HCT116 (cell line): Measurements from ENCODE around the gene APC2. TPM values are rescaled to one million over a fixed set of nuclear protein-coding genes. Genes with fewer than 3 reads are reported as not detected.

Experiments used
- ATAC-seq: fragments of 200-7000 bp; cut with Tn5 transposase; 2 replicates; pipeline ENCODE4 v1.9.1; 2020; ENCODE audit warnings: mild to moderate bottlenecking, moderate library complexity
- BruUV-seq: library from RNA; stranded (reverse); fragments of 400-500 nt; replicated peaks from 2 replicates; lab custom pipeline; 2021; lab: Mats Ljungman, UMichigan
- CTCF ChIA-PET: fragments of 300-600 bp; sonication (Branson Sonifier 250); formaldehyde crosslinking; loops from one replicate; lab custom pipeline; 2021; ENCODE audit warnings: antibody characterized with exemption; lab: Charles Lee
- POLR2A ChIA-PET: fragments of 300-600, 350-600 bp; sonication (Branson Sonifier 250); formaldehyde crosslinking; loops from one replicate; lab custom pipeline; 2021; ENCODE audit warnings: antibody characterized with exemption; lab: Charles Lee
- RAD21 ChIA-PET, 2 experiments: fragments of 300-600 bp; sonication (Branson Sonifier 250); formaldehyde crosslinking; loops; one replicate each; lab custom pipeline; 2023; ENCODE audit warnings: low total read pairs in 2 of 2; ENCODE audit not compliant: uncharacterized antibody in 2 of 2, unreplicated experiment in 2 of 2, low non-redundant PET in 1 of 2; lab: Charles Lee
- DNase-seq: peaks from one replicate; pipeline ENCODE4 v3.0.0-alpha.2; 2010; ENCODE audit warnings: low read depth, low spot score
- H2AFZ ChIP-seq: fragments of 200-600 bp; shearing (Covaris generic), sonication (generic); 2 replicates; pipeline ENCODE4 v1.6.1; 2017; ENCODE audit warnings: low read depth, mixed run types, mixed read lengths, antibody characterized with exemption, low read length; ENCODE audit not compliant: poor library complexity, severe bottlenecking
- H3K27ac ChIP-seq: 2 replicates; pipeline ENCODE4 v1.5.1; 2012; ENCODE audit warnings: low read depth, low read length
- H3K27me3 ChIP-seq: fragments of 200-600 bp; sonication (generic); 2 replicates; pipeline ENCODE4 v1.6.1; 2016; ENCODE audit warnings: mixed run types, low read length, mixed read lengths; ENCODE audit not compliant: insufficient read depth
- H3K36me3 ChIP-seq, 2 experiments: fragments of 200-500 bp in 1 of 2; fragments of 200-600 bp in 1 of 2; sonication (Bioruptor generic) in 1 of 2; sonication (generic) in 1 of 2; 2 replicates each; pipeline versions ENCODE4 v1.5.1 to v1.6.1; 2014 to 2016; ENCODE audit warnings: low read length in 2 of 2, inconsistent platforms in 1 of 2, mixed read lengths in 1 of 2, mixed run types in 1 of 2; ENCODE audit not compliant: insufficient read depth in 2 of 2, control insufficient read depth in 1 of 2
- H3K4me1 ChIP-seq, 2 experiments: fragments of 200-600 bp in 1 of 2; sonication (generic) in 1 of 2; 2 replicates each; pipeline versions ENCODE4 v1.5.1 to v1.6.1; 2012 to 2017; ENCODE audit warnings: low read length in 2 of 2, inconsistent platforms in 1 of 2, mild to moderate bottlenecking in 1 of 2, mixed read lengths in 1 of 2, mixed run types in 1 of 2, moderate library complexity in 1 of 2; ENCODE audit not compliant: insufficient read depth in 2 of 2, control insufficient read depth in 1 of 2
- H3K4me2 ChIP-seq: fragments of 200-600 bp; sonication (generic); 2 replicates; pipeline ENCODE4 v1.6.1; 2017; ENCODE audit warnings: mixed run types, low read length, mixed read lengths
- H3K4me3 ChIP-seq, 2 experiments: fragments of 200-600 bp in 1 of 2; sonication (generic) in 1 of 2; replicated peaks in 1 of 2; 2 replicates each; pipeline ENCODE4 v1.5.1; 2011 to 2016; ENCODE audit warnings: low read length in 2 of 2, control low read depth in 1 of 2, low read depth in 1 of 2, mild to moderate bottlenecking in 1 of 2, mixed read lengths in 1 of 2, mixed run types in 1 of 2
- H3K79me2 ChIP-seq: fragments of 200-600 bp; sonication (generic); 2 replicates; pipeline ENCODE4 v1.6.1; 2017; ENCODE audit warnings: mild to moderate bottlenecking, mixed run types, low read length, moderate library complexity, mixed read lengths; ENCODE audit not compliant: insufficient read depth
- H3K9ac ChIP-seq: fragments of 200-600 bp; sonication (generic); 2 replicates; pipeline ENCODE4 v1.6.1; 2016; ENCODE audit warnings: low read length, mixed read lengths
- H3K9me2 ChIP-seq: fragments of 200-600 bp; sonication (generic), shearing (Covaris generic); 2 replicates; pipeline ENCODE4 v1.6.1; 2017; ENCODE audit warnings: mixed run types, mild to moderate bottlenecking, moderate library complexity; ENCODE audit not compliant: insufficient read depth
- H3K9me3 ChIP-seq, 2 experiments: fragments of 200-500 bp in 1 of 2; fragments of 200-600 bp in 1 of 2; sonication (Bioruptor generic) in 1 of 2; sonication (generic) in 1 of 2; 2 replicates each; pipeline ENCODE4 v1.6.1; 2014 to 2017; ENCODE audit warnings: low read length in 2 of 2, mixed read lengths in 2 of 2, inconsistent platforms in 1 of 2, low read depth in 1 of 2, mild to moderate bottlenecking in 1 of 2, mixed run types in 1 of 2, moderate library complexity in 1 of 2; ENCODE audit not compliant: control insufficient read depth in 1 of 2, insufficient read depth in 1 of 2
- H4K20me1 ChIP-seq: fragments of 200-600 bp; sonication (generic), shearing (Covaris generic); 2 replicates; pipeline ENCODE4 v1.6.1; 2017; ENCODE audit warnings: mixed run types, mild to moderate bottlenecking, moderate library complexity; ENCODE audit not compliant: insufficient read depth
- CBX3 ChIP-seq: IDR thresholded peaks from 2 replicates; pipeline ENCODE4 v1.6.1; 2012; ENCODE audit warnings: low read depth
- ELF1 ChIP-seq: IDR thresholded peaks from 2 replicates; pipeline ENCODE4 v1.6.1; 2012; ENCODE audit warnings: low read depth, borderline replicate concordance
- EZH2 ChIP-seq: fragments of 200-600 bp; sonication (generic); IDR thresholded peaks from 2 replicates; pipeline ENCODE4 v1.6.1; 2017; ENCODE audit warnings: antibody characterized with exemption, mixed run types
- JUND ChIP-seq: IDR thresholded peaks from 2 replicates; pipeline ENCODE4 v1.6.1; 2012
- MAX ChIP-seq: IDR thresholded peaks from 2 replicates; pipeline ENCODE4 v1.6.1; 2012
- POLR2A ChIP-seq: IDR thresholded peaks from 2 replicates; pipeline ENCODE4 v1.7.0; 2011; ENCODE audit warnings: borderline replicate concordance; ENCODE audit not compliant: insufficient read depth, insufficient read length; ENCODE audit errors: extremely low read depth
- POLR2AphosphoS5 ChIP-seq: IDR thresholded peaks from 2 replicates; pipeline ENCODE4 v1.6.1; 2011; ENCODE audit warnings: mild to moderate bottlenecking, low read depth, low read length, moderate library complexity
- SIN3A ChIP-seq: IDR thresholded peaks from 2 replicates; pipeline ENCODE4 v1.6.1; 2012; ENCODE audit warnings: low read depth
- YY1 ChIP-seq: IDR thresholded peaks from 2 replicates; pipeline ENCODE4 v1.6.1; 2011; ENCODE audit warnings: low read length, low read depth, moderate library complexity, mild to moderate bottlenecking; ENCODE audit not compliant: insufficient replicate concordance; ENCODE audit errors: extremely low read depth
- ZBTB33 ChIP-seq: IDR thresholded peaks from 2 replicates; pipeline ENCODE4 v1.6.1; 2011; ENCODE audit warnings: mild to moderate bottlenecking, low read length, moderate library complexity; ENCODE audit not compliant: insufficient replicate concordance; ENCODE audit errors: extremely low read depth
- intact Hi-C: fragments of 100-400 bp; cut with micrococcal nuclease; formaldehyde crosslinking; loops from 2 replicates; pipeline ENCODE4 v1.10.0; 2022
- total RNA-seq: library from RNA; stranded (reverse); gene quantifications from one replicate; pipeline ENCODE4 v1.2.1, GENCODE V29; 2021; ENCODE audit not compliant: unreplicated experiment

Gene APC2
- total RNA-seq, 1 experiment from 2014 or later: 1.6 TPM

GRCh38 chr19:1421218-1421957, 28.5 kb upstream of the APC2 start:
- Histone ChIP-seq H3K4me3 (no peak overlapping the region), H3K9me3 (no peaks in the 10 kb centered on the region), H3K9me2 (no peaks in the 10 kb centered on the region), H3K79me2 (peaks cover 95% of the 10 kb centered on the region), H3K4me1 (peaks cover 0 to under 1% of the 10 kb centered on the region in 2 experiments; a peak in 1 of 4 replicates)
- intact Hi-C loops: no loop called here
- no TSS peak for BruUV-seq
- no peak for DNase-seq
- no peak for TF ChIP-seq JUND
- TF ChIP-seq, all 23 proteins: peak for 0
- H3K27me3 ChIP-seq: no peaks in the 10 kb centered on the region
- ATAC-seq: no peak
- RAD21 ChIA-PET: no interaction called here
- no peak overlapping the region for H3K9ac ChIP-seq
- no peak overlapping the region for H3K27ac ChIP-seq
- H3K4me2 ChIP-seq: no peak overlapping the region
- no peak overlapping the region for H2AFZ ChIP-seq
- POLR2A ChIA-PET: no interaction called here
- H3K36me3 ChIP-seq: peaks cover 48 to 82% of the 10 kb centered on the region in 2 experiments
- H4K20me1 ChIP-seq: no peaks in the 10 kb centered on the region; the same call in 1 of the 2 replicates
- CTCF ChIA-PET: no interaction called here

- no peak for DNase-seq
- H3K36me3 ChIP-seq: peaks cover 52 to 79% of the 10 kb centered on the region in 2 experiments
- no peak for ATAC-seq
Measured at GRCh38 chr19:1421958-1422305, 28.0 kb upstream of the APC2 start.

More at GRCh38 chr19:1421958-1422305, 28.0 kb upstream of the APC2 start:
- no TSS peak for BruUV-seq
- TF ChIP-seq ZBTB33 (no peak), CBX3 (no peak), SIN3A (no peak), MAX (no peak), POLR2A (no peak), YY1 (no peak), POLR2AphosphoS5 (no peak), ELF1 (no peak), JUND (no peak), EZH2 (no peak)
- Histone ChIP-seq H3K9me2 (no peaks in the 10 kb centered on the region), H3K79me2 (peaks cover 95% of the 10 kb centered on the region), H4K20me1 (no peaks in the 10 kb centered on the region; the same call in 1 of the 2 replicates), H3K4me2 (no peak overlapping the region), H3K27ac (no peak overlapping the region; the same call in 1 of the 2 replicates), H3K4me1 (no peaks in the 10 kb centered on the region), H3K9ac (no peak overlapping the region), H3K27me3 (no peaks in the 10 kb centered on the region), H3K9me3 (no peaks in the 10 kb centered on the region), H3K4me3 (no peak overlapping the region), H2AFZ (no peak overlapping the region)
- ChIA-PET RAD21 (no interaction called here), CTCF (no interaction called here), POLR2A (no interaction called here)
- intact Hi-C loops: no loop called here
